ENCODE measurements around the gene ZC3H12D. TPM values are rescaled to one million over a fixed set of nuclear protein-coding genes. Genes with fewer than 3 reads are reported as not detected.

The ZC3H12D gene
- total and polyA plus RNA-seq, 2 of the 8 experiments (the other 6 are each of a cell fraction or from before 2014, with no cell fraction given): 0.05 to 0.07 TPM

GRCh38 chr6:149459761-149460160 is 25.1 kb downstream of the ZC3H12D start:
- H3K79me2 ChIP-seq (ENCODE audit: control insufficient read depth in 1 of 2, insufficient read depth in 2 of 2, low read length in 2 of 2): no peaks in the 10 kb centered on the region
- H3K23ac ChIP-seq (ENCODE audit: insufficient read length): no peak overlapping the region
- H3K4me3 ChIP-seq (ENCODE audit: extremely low read depth in 1 of 4, insufficient read depth in 2 of 4, low read depth in 3 of 4, low read length in 4 of 4): no peak overlapping the region
- DNase-seq (ENCODE audit: low read depth in 1 of 2, low spot score in 2 of 2): no peak
- H3K4me1 ChIP-seq (replicated peaks in 1 of 4; ENCODE audit: control insufficient read depth in 3 of 4, insufficient read depth in 4 of 4, low read length in 3 of 4): no peaks in the 10 kb centered on the region
- H3K14ac ChIP-seq (ENCODE audit: insufficient read length): no peak overlapping the region
- WGBS, 2 experiments (ENCODE audit: extremely low coverage in 1 of 2, insufficient coverage in 1 of 2, insufficient read length in 1 of 2, insufficient replicate concordance in 2 of 2, low coverage in 1 of 2, low lambda C conversion rate in 2 of 2, missing lambda C conversion rate in 1 of 2): 69% methylated on average over 5 of the region's 5 CpGs; no CpG with 5 or more reads in 1 of the 2 experiments
- no peak overlapping the region for H2BK120ac ChIP-seq (replicated peaks; ENCODE audit: low read depth, low read length)
- H3K18ac ChIP-seq (ENCODE audit: extremely low read depth, low read length): no peak overlapping the region
- no peaks in the 10 kb centered on the region for H3K27me3 ChIP-seq (replicated peaks in 1 of 4; ENCODE audit: control insufficient read depth in 3 of 4, extremely low read depth in 1 of 4, insufficient read depth in 3 of 4, low read length in 3 of 4)
- CTCF ChIA-PET (ENCODE audit: partially characterized antibody): interaction anchor here (0.7 to 1.9 kb wide), 3 partner anchors 9 to 378 kb away, joined by 3 to 5 read pairs (median 4); no protein-coding TSS in a partner anchor
- no peak overlapping the region for H3K56ac ChIP-seq (replicated peaks; ENCODE audit: insufficient read length, low read depth, low read length)
- H2AFZ ChIP-seq (ENCODE audit: low read length): no peak overlapping the region
- POLR2A ChIA-PET (ENCODE audit: partially characterized antibody): no interaction called here
- H4K20me1 ChIP-seq (replicated peaks in 1 of 2; ENCODE audit: control insufficient read depth in 1 of 2, insufficient read depth in 2 of 2, low read length in 2 of 2): no peaks in the 10 kb centered on the region
- no peak overlapping the region for H2BK15ac ChIP-seq (ENCODE audit: low read length)
- no peak overlapping the region for H4K5ac ChIP-seq (ENCODE audit: insufficient read length, low read depth, low read length)
- H3K79me1 ChIP-seq (ENCODE audit: low read depth, low read length): no peaks in the 10 kb centered on the region
- no peak overlapping the region for H4K8ac ChIP-seq (ENCODE audit: extremely low read depth, insufficient read depth, low read length)
- no peak overlapping the region for H4K91ac ChIP-seq (replicated peaks; ENCODE audit: insufficient read length, low read length)
- no peak overlapping the region for H2BK12ac ChIP-seq (ENCODE audit: low read depth, low read length)
- FAIRE-seq: no peak
- H2AK5ac ChIP-seq (ENCODE audit: low read depth, low read length): no peak overlapping the region
- no peak overlapping the region for H2BK5ac ChIP-seq (ENCODE audit: low read depth, low read length)
- no peak overlapping the region for H3K4ac ChIP-seq (replicated peaks; ENCODE audit: insufficient read length, low read depth, low read length)
- H3K36me3 ChIP-seq (ENCODE audit: control insufficient read depth in 2 of 4, insufficient read depth in 4 of 4, low read length in 3 of 4): no peaks in the 10 kb centered on the region
- no peak overlapping the region for H3K4me2 ChIP-seq (ENCODE audit: insufficient read depth in 1 of 2, low read depth in 2 of 2, low read length in 2 of 2)
- TF ChIP-seq EZH2 (IDR thresholded peaks at IDR 0.05; ENCODE audit: low read depth, low read length, severe bottlenecking) (no peak), CHD1 (IDR thresholded peaks at IDR 0.05; ENCODE audit: low read depth, low read length) (no peak), SIRT6 (IDR thresholded peaks at IDR 0.05; ENCODE audit: low read length) (no peak), EGR1 (IDR thresholded peaks at IDR 0.05; ENCODE audit: borderline replicate concordance, low read depth, low read length) (no peak), YY1 (IDR thresholded peaks at IDR 0.05; ENCODE audit: low read depth, low read length) (no peak), SIN3A (conservative IDR thresholded peaks at IDR 0.05 in 1 of 2, IDR thresholded peaks at IDR 0.05 in 1 of 2; ENCODE audit: low read depth in 1 of 2, low read length in 2 of 2) (no peak), CTCF (IDR thresholded peaks at IDR 0.05; ENCODE audit: control extremely low read depth in 1 of 3, insufficient read depth in 1 of 3, low read depth in 1 of 3, low read length in 3 of 3) (no peak), TCF12 (IDR thresholded peaks at IDR 0.05; ENCODE audit: low read depth, low read length) (no peak), EP300 (IDR thresholded peaks at IDR 0.05; ENCODE audit: borderline replicate concordance in 1 of 2, low read depth in 2 of 2, low read length in 2 of 2) (no peak), KDM5A (IDR thresholded peaks at IDR 0.05; ENCODE audit: low read length) (no peak), RAD21 (IDR thresholded peaks at IDR 0.05 in 1 of 2, conservative IDR thresholded peaks at IDR 0.05 in 1 of 2; ENCODE audit: low read depth in 2 of 2, low read length in 2 of 2) (no peak)
- no peak overlapping the region for H2BK20ac ChIP-seq (ENCODE audit: low read length)
- H3K9me3 ChIP-seq (ENCODE audit: insufficient read depth in 2 of 2, low read depth in 1 of 2, low read length in 1 of 2): no peaks in the 10 kb centered on the region
- no peaks in the 10 kb centered on the region for H3K23me2 ChIP-seq (ENCODE audit: low read depth, low read length)
- no peak overlapping the region for H3K9ac ChIP-seq (replicated peaks in 1 of 4; ENCODE audit: extremely low read depth in 1 of 4, low read depth in 3 of 4, low read length in 3 of 4)
- H3K27ac ChIP-seq (ENCODE audit: low read depth, low read length): no peak overlapping the region
